ENCODE measurements around the gene TRAM2. TPM values are rescaled to one million over a fixed set of nuclear protein-coding genes. Genes with fewer than 3 reads are reported as not detected.

TRAM2 gene
- total RNA-seq, 2 donors from 2014 or later = 7.2 to 22.4 TPM

DNA sequence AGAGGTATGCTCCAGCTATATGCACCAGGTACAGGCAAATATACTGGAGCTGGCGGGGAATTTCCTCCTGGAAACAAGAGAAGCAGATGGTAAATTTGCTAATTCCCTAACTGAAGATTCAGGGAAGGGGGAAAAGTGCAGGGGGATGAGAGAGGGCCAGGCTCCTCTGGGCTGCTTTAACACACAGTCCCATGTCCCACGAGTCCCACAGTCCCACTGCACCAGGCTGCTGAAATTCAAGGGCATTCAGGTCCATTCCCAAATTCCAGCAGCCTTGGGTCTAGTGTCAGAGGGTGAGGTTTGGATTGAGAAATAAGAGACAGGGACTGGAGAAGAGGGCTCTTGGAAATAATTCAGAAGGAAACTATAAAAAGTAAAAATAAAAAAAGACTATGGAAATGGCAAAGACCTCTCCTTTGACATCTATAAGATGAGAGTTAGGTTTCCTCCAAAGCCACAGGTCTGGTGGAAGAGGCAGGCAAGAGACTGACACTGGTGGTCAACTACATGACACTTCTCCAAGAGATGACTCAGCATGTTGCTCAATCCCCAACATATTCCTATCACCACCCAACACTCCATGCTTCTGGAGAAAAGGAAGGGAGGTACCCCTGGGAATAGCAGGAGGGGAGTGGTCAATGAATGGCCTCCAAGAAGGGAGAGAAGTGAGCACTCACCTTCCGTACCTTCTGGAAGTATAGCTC is 69.2 kb downstream of the TRAM2 start:
- intact Hi-C loops (cut with DNase I) = no loop called here
- peaks cover 0 to 3% of the 10 kb centered on the region in 2 donors for H3K36me3 ChIP-seq
- no peak overlapping the region for H3K4me3 ChIP-seq
- WGBS = 96% methylated on average over 3 of the region's 3 CpGs
- no peaks in the 10 kb centered on the region for H3K4me1 ChIP-seq (replicated peaks)
- TF ChIP-seq POLR2A (IDR thresholded peaks at IDR 0.05) (no peak), CTCF (IDR thresholded peaks at IDR 0.05) (no peak), POLR2AphosphoS5 (IDR thresholded peaks at IDR 0.05) (no peak)
- H3K9me3 ChIP-seq = no peaks in the 10 kb centered on the region
- no peak for DNase-seq (ENCODE audit: low spot score)
- no peak overlapping the region for H3K27ac ChIP-seq
- no peaks in the 10 kb centered on the region for H3K27me3 ChIP-seq (replicated peaks; ENCODE audit: insufficient read depth)

GRCh38 chr6:52506476-52506875 is 70.4 kb downstream of the TRAM2 start:
- H3K27me3 ChIP-seq (replicated peaks; ENCODE audit: insufficient read depth) = no peaks in the 10 kb centered on the region
- no peaks in the 10 kb centered on the region for H3K9me3 ChIP-seq
- intact Hi-C loops (cut with DNase I) = no loop called here
- TF ChIP-seq POLR2A (IDR thresholded peaks at IDR 0.05) = no peak
- no peak for TF ChIP-seq POLR2AphosphoS5 (IDR thresholded peaks at IDR 0.05)
- TF ChIP-seq CTCF (IDR thresholded peaks at IDR 0.05) = no peak
- no peak overlapping the region for H3K4me3 ChIP-seq
- H3K4me1 ChIP-seq (replicated peaks) = no peaks in the 10 kb centered on the region
- H3K36me3 ChIP-seq = peaks cover 0 to 3% of the 10 kb centered on the region in 2 donors
- H3K27ac ChIP-seq = no peak overlapping the region
- no peak for DNase-seq (ENCODE audit: low spot score)
- 90% methylated on average over 9 of the region's 9 CpGs for WGBS

- DNase-seq (ENCODE audit: low spot score) = no peak
- H3K9me3 ChIP-seq = no peaks in the 10 kb centered on the region
- H3K4me1 ChIP-seq (replicated peaks) = no peaks in the 10 kb centered on the region
- WGBS = 82% methylated on average over 16 of the region's 16 CpGs
- no peak overlapping the region for H3K27ac ChIP-seq
- peaks cover 0 to 3% of the 10 kb centered on the region in 2 donors for H3K36me3 ChIP-seq
- intact Hi-C loops (cut with DNase I) = no loop called here
- TF ChIP-seq POLR2AphosphoS5 (IDR thresholded peaks at IDR 0.05) (no peak), CTCF (IDR thresholded peaks at IDR 0.05) (no peak), POLR2A (IDR thresholded peaks at IDR 0.05) (no peak)
- no peak overlapping the region for H3K4me3 ChIP-seq
- no peaks in the 10 kb centered on the region for H3K27me3 ChIP-seq (replicated peaks; ENCODE audit: insufficient read depth)
These were observed 71.0 kb downstream of the TRAM2 start for GRCh38 chr6:52505726-52506409.

DNA sequence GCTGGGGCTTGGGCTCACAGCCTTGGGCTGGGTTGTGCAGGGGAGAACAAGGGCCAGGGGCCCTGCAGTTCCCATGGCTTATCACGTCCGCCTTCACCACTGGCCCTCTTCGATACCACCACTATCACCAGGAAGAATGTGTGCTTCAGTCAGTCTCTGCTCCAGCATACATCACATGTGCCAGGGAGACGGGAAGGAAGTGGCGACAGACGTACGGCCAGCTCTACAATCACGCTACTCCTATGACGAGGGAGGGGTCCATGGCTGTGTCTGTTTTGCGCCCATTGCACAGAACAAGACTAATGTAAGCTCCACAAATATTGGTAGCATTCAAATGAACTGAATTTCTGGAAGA is 72.1 kb downstream of the TRAM2 start:
- peaks cover 0 to 3% of the 10 kb centered on the region in 2 donors for H3K36me3 ChIP-seq
- H3K27me3 ChIP-seq (replicated peaks; ENCODE audit: insufficient read depth) = no peaks in the 10 kb centered on the region
- intact Hi-C loops (cut with DNase I) = loop anchor here (5.0 kb wide), 1 partner anchor 82 kb away; the partner anchor contains the start of gene EFHC1
- no peaks in the 10 kb centered on the region for H3K4me1 ChIP-seq (replicated peaks)
- H3K9me3 ChIP-seq = no peaks in the 10 kb centered on the region
- no peak for DNase-seq (ENCODE audit: low spot score)
- no peak for TF ChIP-seq POLR2A (IDR thresholded peaks at IDR 0.05)
- no peak for TF ChIP-seq POLR2AphosphoS5 (IDR thresholded peaks at IDR 0.05)
- no peak for TF ChIP-seq CTCF (IDR thresholded peaks at IDR 0.05)
- WGBS = 66% methylated on average over 10 of the region's 10 CpGs
- peak overlapping the region; percentile 47 to 57 for H3K27ac ChIP-seq
- no peak overlapping the region for H3K4me3 ChIP-seq
